ENCODE measurements around the gene RPL10A. TPM values are rescaled to one million over a fixed set of nuclear protein-coding genes. Genes with fewer than 3 reads are reported as not detected.
"Not testable (repeated sequence)": the region's sequence is repeated elsewhere in the genome, so short reads cannot be mapped to it uniquely, and the experiment has no call there.

The RPL10A gene
- polyA plus RNA-seq, 1 of the 3 experiments (the other 2 are of a cell fraction): 3,548 TPM

GRCh38 chr6:35512740-35513139, 44.5 kb downstream of the RPL10A start, which contains the start of gene TULP1:
TULP1 (minus strand) TSS chr6:35512896; CDS start chr6:35512858, 38 bp downstream.
- H3K9me3 ChIP-seq: no peaks in the 10 kb centered on the region
- 81% methylated on average over 7 of the region's 10 CpGs for WGBS (ENCODE audit: low lambda C conversion rate)
- H3K4me2 ChIP-seq: no peak within 1 kb of the TSS
- no peaks in the 10 kb centered on the region for H4K20me1 ChIP-seq (ENCODE audit: insufficient read depth)
- no peak for DNase-seq
- ChIA-PET POLR2A (no interaction called here), CTCF (interaction anchor here (1.1 kb wide), 1 partner anchor 10 kb away, joined by 3 read pairs; no protein-coding TSS in a partner anchor)
- H2AFZ ChIP-seq (ENCODE audit: low read depth): no peak within 1 kb of the TSS
- no peaks in the 10 kb centered on the region for H3K4me1 ChIP-seq (ENCODE audit: control insufficient read depth in 1 of 2, insufficient read depth in 2 of 2, low read depth in 1 of 2, low read length in 1 of 2)
- H3K79me2 ChIP-seq (ENCODE audit: insufficient read depth): no peaks in the 10 kb centered on the region
- H3K27me3 ChIP-seq (ENCODE audit: insufficient read depth): no peaks in the 10 kb centered on the region
- H3K9me2 ChIP-seq: no peaks in the 10 kb centered on the region
- no peak within 1 kb of the TSS for H3K9ac ChIP-seq
- H3F3A ChIP-seq (replicated peaks; ENCODE audit: insufficient read depth): no peaks in the 10 kb centered on the region
- no peak within 1 kb of the TSS for H3K27ac ChIP-seq (ENCODE audit: low read depth in 2 of 2, low read length in 1 of 2)
- no peak for TF ChIP-seq PBX3 (IDR thresholded peaks at IDR 0.05)
- TF ChIP-seq JUND (IDR thresholded peaks at IDR 0.05): no peak
- no peak for TF ChIP-seq MEF2A (IDR thresholded peaks at IDR 0.05; ENCODE audit: borderline replicate concordance, low read depth)
- no peak for TF ChIP-seq SIN3A (IDR thresholded peaks at IDR 0.05; ENCODE audit: borderline replicate concordance, low read depth, low read length)
- no peak for TF ChIP-seq RAD21 (IDR thresholded peaks at IDR 0.05; ENCODE audit: low read length)
- no peak for TF ChIP-seq EZH2phosphoT487 (IDR thresholded peaks at IDR 0.05; ENCODE audit: borderline replicate concordance, low read depth)
- TF ChIP-seq RFX5 (IDR thresholded peaks at IDR 0.05; ENCODE audit: low read length): no peak
- no peak for TF ChIP-seq FOXJ3 (CRISPR knock-in tag; IDR thresholded peaks at IDR 0.05)
- TF ChIP-seq NFIC (IDR thresholded peaks at IDR 0.05; ENCODE audit: borderline replicate concordance): no peak
- TF ChIP-seq ELF1 (IDR thresholded peaks at IDR 0.05): no peak
- no peak within 1 kb of the TSS for H3K4me3 ChIP-seq (ENCODE audit: low read depth in 2 of 2, low read length in 1 of 2)
- no peaks in the 10 kb centered on the region for H3K36me3 ChIP-seq (replicated peaks in 1 of 2; ENCODE audit: control insufficient read depth in 1 of 2, insufficient read depth in 2 of 2, low read length in 1 of 2)

GRCh38 chr6:35514587-35514986, 46.4 kb downstream of the RPL10A start:
- no peak for TF ChIP-seq USF1 (IDR thresholded peaks at IDR 0.05; ENCODE audit: borderline replicate concordance, low read depth)
- TF ChIP-seq NRF1 (IDR thresholded peaks at IDR 0.05; ENCODE audit: low read depth, low read length): no peak
- TF ChIP-seq RAD21 (IDR thresholded peaks at IDR 0.05; ENCODE audit: low read length): no peak
- Histone ChIP-seq H2AFZ (ENCODE audit: low read depth) (no peak overlapping the region), H3K27me3 (ENCODE audit: insufficient read depth) (no peaks in the 10 kb centered on the region), H3K4me3 (ENCODE audit: low read depth in 2 of 2, low read length in 1 of 2) (no peak overlapping the region), H3K4me1 (ENCODE audit: control insufficient read depth in 1 of 2, insufficient read depth in 2 of 2, low read depth in 1 of 2, low read length in 1 of 2) (no peaks in the 10 kb centered on the region), H3K9me3 (no peaks in the 10 kb centered on the region), H3K9me2 (no peaks in the 10 kb centered on the region), H3F3A (replicated peaks; ENCODE audit: insufficient read depth) (no peaks in the 10 kb centered on the region), H3K9ac (no peak overlapping the region), H3K4me2 (no peak overlapping the region), H4K20me1 (ENCODE audit: insufficient read depth) (no peaks in the 10 kb centered on the region), H3K27ac (ENCODE audit: low read depth in 2 of 2, low read length in 1 of 2) (no peak overlapping the region), H3K79me2 (ENCODE audit: insufficient read depth) (no peaks in the 10 kb centered on the region), H3K36me3 (replicated peaks in 1 of 2; ENCODE audit: control insufficient read depth in 1 of 2, insufficient read depth in 2 of 2, low read length in 1 of 2) (no peaks in the 10 kb centered on the region)
- ChIA-PET POLR2A (no interaction called here), CTCF (no interaction called here)
- no peak for DNase-seq
- WGBS (ENCODE audit: low lambda C conversion rate): 67% methylated on average over 4 of the region's 4 CpGs

GRCh38 chr6:35515939-35516338, 47.7 kb downstream of the RPL10A start:
- H2AFZ ChIP-seq (ENCODE audit: low read depth); CTCF ChIA-PET; H3K4me2 ChIP-seq; H4K20me1 ChIP-seq (ENCODE audit: insufficient read depth); DNase-seq; H3K79me2 ChIP-seq (ENCODE audit: insufficient read depth); H3K9me3 ChIP-seq; H3F3A ChIP-seq (replicated peaks; ENCODE audit: insufficient read depth); H3K27ac ChIP-seq (ENCODE audit: low read depth in 2 of 2, low read length in 1 of 2); H3K36me3 ChIP-seq (replicated peaks in 1 of 2; ENCODE audit: control insufficient read depth in 1 of 2, insufficient read depth in 2 of 2, low read length in 1 of 2); H3K9me2 ChIP-seq; H3K4me1 ChIP-seq (ENCODE audit: control insufficient read depth in 1 of 2, insufficient read depth in 2 of 2, low read depth in 1 of 2, low read length in 1 of 2); H3K4me3 ChIP-seq (ENCODE audit: low read depth in 2 of 2, low read length in 1 of 2); H3K27me3 ChIP-seq (ENCODE audit: insufficient read depth); H3K9ac ChIP-seq; POLR2A ChIA-PET: not testable (repeated sequence)
- WGBS (ENCODE audit: low lambda C conversion rate): 81% methylated on average over 6 of the region's 6 CpGs

All from SK-N-SH (cell line).